Fibroblast of lung (primary cell): ENCODE results near the gene PEX6. TPM values are rescaled to one million over a fixed set of nuclear protein-coding genes. Genes with fewer than 3 reads are reported as not detected.

Source experiments
- DNase-seq, 2 donors: peaks; one replicate each; pipeline versions ENCODE4 v3.0.0 to v3.0.0-alpha.2; 2010; ENCODE audit warnings: low read depth in 2 of 2
- H2AFZ ChIP-seq: 2 replicates; pipeline ENCODE4 v1.5.1; 2012; ENCODE audit warnings: low read length, control low read depth, inconsistent platforms
- H3K27ac ChIP-seq: 2 replicates; pipeline ENCODE4 v1.5.1; 2011; ENCODE audit warnings: low read length, control low read depth; ENCODE audit not compliant: insufficient read depth
- H3K27me3 ChIP-seq: 2 replicates; pipeline ENCODE4 v1.5.1; 2011; ENCODE audit warnings: mild to moderate bottlenecking, low read length; ENCODE audit not compliant: control insufficient read depth, insufficient read depth
- H3K36me3 ChIP-seq: 2 replicates; pipeline ENCODE4 v1.5.1; 2011; ENCODE audit warnings: low read length; ENCODE audit not compliant: control insufficient read depth, insufficient read depth
- H3K4me1 ChIP-seq: 2 replicates; pipeline ENCODE4 v1.5.1; 2011; ENCODE audit warnings: low read length; ENCODE audit not compliant: control insufficient read depth, insufficient read depth; ENCODE audit errors: extremely low read depth
- H3K4me2 ChIP-seq: 2 replicates; pipeline ENCODE4 v1.5.1; 2011; ENCODE audit warnings: low read length, control low read depth; ENCODE audit not compliant: insufficient read depth; ENCODE audit errors: extremely low read depth
- H3K4me3 ChIP-seq, 4 experiments: fragments of 200-600 bp in 1 of 4; sonication (generic) in 1 of 4; replicated peaks in 1 of 4; 2 replicates each; pipeline ENCODE4 v1.5.1; 2011 to 2016; ENCODE audit warnings: low read length in 4 of 4, low read depth in 3 of 4, mild to moderate bottlenecking in 3 of 4, control low read depth in 2 of 4, inconsistent platforms in 1 of 4, mixed read lengths in 1 of 4; ENCODE audit not compliant: insufficient read depth in 1 of 4; ENCODE audit errors: control extremely low read depth in 1 of 4
- H3K79me2 ChIP-seq: 2 replicates; pipeline ENCODE4 v1.5.1; 2012; ENCODE audit warnings: mild to moderate bottlenecking, low read length, inconsistent platforms; ENCODE audit not compliant: control insufficient read depth, insufficient read depth
- H3K9ac ChIP-seq: 2 replicates; pipeline ENCODE4 v1.5.1; 2011; ENCODE audit warnings: mild to moderate bottlenecking, low read length, control low read depth; ENCODE audit not compliant: insufficient read depth
- H3K9me3 ChIP-seq: 2 replicates; pipeline ENCODE4 v1.5.1; 2012; ENCODE audit warnings: low read depth, low read length; ENCODE audit not compliant: control insufficient read depth, insufficient read depth
- H4K20me1 ChIP-seq: 2 replicates; pipeline ENCODE4 v1.5.1; 2011; ENCODE audit warnings: low read length; ENCODE audit not compliant: control insufficient read depth, insufficient read depth; ENCODE audit errors: extremely low read depth
- EZH2 ChIP-seq: IDR thresholded peaks from 2 replicates; pipeline ENCODE4 v1.5.1; 2012; ENCODE audit warnings: low read length, control low read depth, mild to moderate bottlenecking; ENCODE audit errors: missing control alignments
- polyA plus RNA-seq, 2 donors: library from polyadenylated mRNA; depleted of rRNA in 1 of 2; stranded (reverse) in 1 of 2; unstranded in 1 of 2; fragments of >200 nt; gene quantifications; 2 replicates each; pipeline ENCODE4 v1.2.1, GENCODE V29; 2011 to 2012; ENCODE audit warnings: missing spikeins in 1 of 2
- total RNA-seq: library from RNA; depleted of rRNA; stranded (reverse); fragments of >200 nt; gene quantifications from 2 replicates; pipeline ENCODE4 v1.2.1, GENCODE V29; 2014
- TF ChIP-seq, protein P1 (sequence below), 2 donors: IDR thresholded peaks in 1 of 2; conservative IDR thresholded peaks in 1 of 2; 1 replicate in 1 of 2; 2 replicates in 1 of 2; pipeline ENCODE4 v1.5.1; 2011 to 2012; ENCODE audit warnings: low read length in 2 of 2, control low read depth in 1 of 2, inconsistent platforms in 1 of 2, low read depth in 1 of 2, mild to moderate bottlenecking in 1 of 2

The PEX6 gene
- total and polyA plus RNA-seq, 2 donors (not counting 1 experiment from before 2014, with no cell fraction given): 5.3 to 49.2 TPM

GRCh38 chr6:43009124-43009523, 30.1 kb upstream of the PEX6 start:
- no peak overlapping the region for H3K9ac ChIP-seq
- peaks cover 8% of the 10 kb centered on the region for H3K4me1 ChIP-seq
- no peak for TF ChIP-seq EZH2
- TF ChIP-seq, protein P1, sequence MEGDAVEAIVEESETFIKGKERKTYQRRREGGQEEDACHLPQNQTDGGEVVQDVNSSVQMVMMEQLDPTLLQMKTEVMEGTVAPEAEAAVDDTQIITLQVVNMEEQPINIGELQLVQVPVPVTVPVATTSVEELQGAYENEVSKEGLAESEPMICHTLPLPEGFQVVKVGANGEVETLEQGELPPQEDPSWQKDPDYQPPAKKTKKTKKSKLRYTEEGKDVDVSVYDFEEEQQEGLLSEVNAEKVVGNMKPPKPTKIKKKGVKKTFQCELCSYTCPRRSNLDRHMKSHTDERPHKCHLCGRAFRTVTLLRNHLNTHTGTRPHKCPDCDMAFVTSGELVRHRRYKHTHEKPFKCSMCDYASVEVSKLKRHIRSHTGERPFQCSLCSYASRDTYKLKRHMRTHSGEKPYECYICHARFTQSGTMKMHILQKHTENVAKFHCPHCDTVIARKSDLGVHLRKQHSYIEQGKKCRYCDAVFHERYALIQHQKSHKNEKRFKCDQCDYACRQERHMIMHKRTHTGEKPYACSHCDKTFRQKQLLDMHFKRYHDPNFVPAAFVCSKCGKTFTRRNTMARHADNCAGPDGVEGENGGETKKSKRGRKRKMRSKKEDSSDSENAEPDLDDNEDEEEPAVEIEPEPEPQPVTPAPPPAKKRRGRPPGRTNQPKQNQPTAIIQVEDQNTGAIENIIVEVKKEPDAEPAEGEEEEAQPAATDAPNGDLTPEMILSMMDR (conservative IDR thresholded peaks at IDR 0.05 in 1 of 2, IDR thresholded peaks at IDR 0.05 in 1 of 2; ENCODE audit: low read depth in 1 of 2, low read length in 2 of 2): peak; percentile 31 to 52
- no peaks in the 10 kb centered on the region for H4K20me1 ChIP-seq
- peaks cover 11% of the 10 kb centered on the region for H3K79me2 ChIP-seq
- no peaks in the 10 kb centered on the region for H3K9me3 ChIP-seq
- H2AFZ ChIP-seq: no peak overlapping the region
- H3K36me3 ChIP-seq: peaks cover 30% of the 10 kb centered on the region
- peak; percentile 15 to 28 for DNase-seq
- H3K4me2 ChIP-seq: no peak overlapping the region
- H3K27me3 ChIP-seq: no peaks in the 10 kb centered on the region
- H3K4me3 ChIP-seq: no peak overlapping the region
- H3K27ac ChIP-seq: no peak overlapping the region

DNA sequence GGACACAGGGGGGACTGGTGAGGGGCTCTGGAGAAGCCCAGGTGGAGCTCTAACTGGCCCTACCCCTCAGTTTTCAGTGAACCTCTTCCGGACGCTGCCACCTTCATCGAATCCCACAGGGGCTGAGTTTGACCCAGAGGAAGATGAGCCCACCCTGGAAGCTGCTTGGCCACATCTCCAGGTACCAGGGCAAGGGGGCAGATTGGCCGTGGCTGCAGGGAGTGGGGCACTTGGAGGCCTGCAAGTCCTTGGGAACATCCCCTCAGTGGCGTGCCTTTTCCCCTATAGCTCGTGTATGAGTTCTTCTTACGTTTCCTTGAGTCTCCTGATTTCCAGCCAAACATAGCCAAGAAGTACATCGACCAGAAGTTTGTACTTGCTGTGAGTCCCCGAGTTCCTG, 28.1 kb upstream of the PEX6 start:
- Histone ChIP-seq H3K79me2 (peaks cover under 1% of the 10 kb centered on the region), H3K4me2 (no peak overlapping the region), H3K27me3 (no peaks in the 10 kb centered on the region), H3K9me3 (no peaks in the 10 kb centered on the region), H3K27ac (no peak overlapping the region), H3K4me1 (no peaks in the 10 kb centered on the region), H3K4me3 (no peak overlapping the region), H3K9ac (no peak overlapping the region), H4K20me1 (no peaks in the 10 kb centered on the region), H2AFZ (no peak overlapping the region), H3K36me3 (peaks cover 30% of the 10 kb centered on the region)
- no peak for TF ChIP-seq EZH2
- TF ChIP-seq, protein P1 (conservative IDR thresholded peaks at IDR 0.05 in 1 of 2, IDR thresholded peaks at IDR 0.05 in 1 of 2; ENCODE audit: low read depth in 1 of 2, low read length in 2 of 2): no peak
- no peak for DNase-seq

- no peak for DNase-seq
- Histone ChIP-seq H3K27ac (no peak overlapping the region), H3K79me2 (no peaks in the 10 kb centered on the region), H3K27me3 (no peaks in the 10 kb centered on the region), H3K9me3 (no peaks in the 10 kb centered on the region), H3K9ac (no peak overlapping the region), H3K36me3 (peaks cover 26% of the 10 kb centered on the region), H2AFZ (no peak overlapping the region), H3K4me3 (no peak overlapping the region), H3K4me2 (no peak overlapping the region), H3K4me1 (no peaks in the 10 kb centered on the region), H4K20me1 (no peaks in the 10 kb centered on the region)
- no peak for TF ChIP-seq EZH2
- TF ChIP-seq, protein P1 (conservative IDR thresholded peaks at IDR 0.05 in 1 of 2, IDR thresholded peaks at IDR 0.05 in 1 of 2; ENCODE audit: low read depth in 1 of 2, low read length in 2 of 2): no peak
Measured at GRCh38 chr6:43006251-43006650, 27.3 kb upstream of the PEX6 start.
